SK-N-SH treated with all-trans-retinoic acid at 6 μM for 48 hours (cell line): Measurements from ENCODE around the gene GSG1L.

Experiments used
- ATAC-seq: fragments of 200-7000 bp; cut with Tn5 transposase; 3 replicates; pipeline ENCODE4 v1.9.1; 2020; ENCODE audit warnings: mild to moderate bottlenecking, moderate library complexity
- ARNTL ChIP-seq: fragments of 450-650 bp; formaldehyde crosslinking; IDR thresholded peaks from 2 replicates; pipeline ENCODE4 v1.5.0; 2020; ENCODE audit warnings: low read depth, mild to moderate bottlenecking, moderate library complexity, borderline replicate concordance
- BACH2 ChIP-seq: fragments of 250-450 bp; sonication (Bioruptor Pico); IDR thresholded peaks from 2 replicates; pipeline ENCODE4 v1.9.0; 2021; ENCODE audit warnings: mild to moderate bottlenecking, borderline replicate concordance
- CREB5 ChIP-seq: fragments of 250-450 bp; sonication (Bioruptor Pico); IDR thresholded peaks from 2 replicates; pipeline ENCODE4 v1.5.1; 2020; ENCODE audit warnings: low read depth, mild to moderate bottlenecking, moderate library complexity
- CSDC2 ChIP-seq: fragments of 250-450 bp; sonication (Bioruptor Pico); IDR thresholded peaks from 2 replicates; pipeline ENCODE4 v1.5.0; 2020; ENCODE audit warnings: mild to moderate bottlenecking, moderate library complexity
- ESRRG ChIP-seq: fragments of 250-450 bp; sonication (Bioruptor Pico); IDR thresholded peaks from 2 replicates; pipeline ENCODE4 v1.6.1; 2021; ENCODE audit warnings: mild to moderate bottlenecking
- GLIS3 ChIP-seq: fragments of 250-450 bp; sonication (Bioruptor Pico); IDR thresholded peaks from 2 replicates; pipeline ENCODE4 v1.5.0; 2020; ENCODE audit warnings: mild to moderate bottlenecking, moderate library complexity
- ISL1 ChIP-seq: fragments of 250-450 bp; sonication (Bioruptor Pico); IDR thresholded peaks from 2 replicates; pipeline ENCODE4 v2.1.2; 2022; ENCODE audit warnings: mild to moderate bottlenecking, moderate library complexity
- OSR1 ChIP-seq: fragments of 250-450 bp; sonication (Bioruptor Pico); IDR thresholded peaks from 2 replicates; pipeline ENCODE4 v1.8.0; 2022; ENCODE audit warnings: moderate library complexity, mild to moderate bottlenecking, inconsistent platforms
- PATZ1 ChIP-seq: fragments of 250-450 bp; sonication (Bioruptor Pico); IDR thresholded peaks from 2 replicates; pipeline ENCODE4 v1.8.0; 2020; ENCODE audit warnings: mild to moderate bottlenecking, moderate library complexity, borderline replicate concordance
- POU6F1 ChIP-seq: fragments of 250-450 bp; sonication (Bioruptor Pico); IDR thresholded peaks from 2 replicates; pipeline ENCODE4 v1.8.0; 2021; ENCODE audit warnings: low read depth, mild to moderate bottlenecking, moderate library complexity, borderline replicate concordance
- PPARA ChIP-seq: fragments of 250-450 bp; sonication (Bioruptor Pico); IDR thresholded peaks from 2 replicates; pipeline ENCODE4 v1.5.0; 2020; ENCODE audit warnings: mild to moderate bottlenecking, borderline replicate concordance
- RARB ChIP-seq: fragments of 250-450 bp; sonication (Bioruptor Pico); IDR thresholded peaks from 2 replicates; pipeline ENCODE4 v1.8.0; 2021; ENCODE audit warnings: mild to moderate bottlenecking, moderate library complexity
- SNAI2 ChIP-seq: fragments of 250-450 bp; sonication (Bioruptor Pico); IDR thresholded peaks from 2 replicates; pipeline ENCODE4 v1.5.0; 2020; ENCODE audit warnings: mild to moderate bottlenecking, moderate library complexity
- TCF4 ChIP-seq: fragments of 250-450 bp; sonication (Bioruptor Pico); IDR thresholded peaks from 2 replicates; pipeline ENCODE4 v1.8.0; 2021; ENCODE audit warnings: mild to moderate bottlenecking, moderate library complexity, borderline replicate concordance
- TOX ChIP-seq: fragments of 250-450 bp; sonication (Bioruptor Pico); IDR thresholded peaks from 2 replicates; pipeline ENCODE4 v1.8.0; 2021; ENCODE audit warnings: mild to moderate bottlenecking, moderate library complexity, borderline replicate concordance
- TSHZ2 ChIP-seq: fragments of 250-450 bp; sonication (Bioruptor Pico); IDR thresholded peaks from 2 replicates; pipeline ENCODE4 v1.5.0; 2020; ENCODE audit warnings: mild to moderate bottlenecking, moderate library complexity
- ZC3H10 ChIP-seq: fragments of 250-450 bp; sonication (Bioruptor Pico); IDR thresholded peaks from 2 replicates; pipeline ENCODE4 v1.5.1; 2021; ENCODE audit warnings: mild to moderate bottlenecking, moderate library complexity
- ZFP3 ChIP-seq: fragments of 250-450 bp; sonication (Bioruptor Pico); IDR thresholded peaks from 2 replicates; pipeline ENCODE4 v1.5.0; 2020; ENCODE audit warnings: mild to moderate bottlenecking, moderate library complexity
- ZFP30 ChIP-seq: fragments of 450-650 bp; formaldehyde crosslinking; IDR thresholded peaks from 2 replicates; pipeline ENCODE4 v1.5.0; 2022; ENCODE audit warnings: mild to moderate bottlenecking, moderate library complexity
- ZNF565 ChIP-seq: fragments of 450-650 bp; formaldehyde crosslinking; conservative IDR thresholded peaks from 2 replicates; pipeline ENCODE4 v1.5.0; 2020; ENCODE audit warnings: low read depth, mild to moderate bottlenecking, moderate library complexity
- ZNF70 ChIP-seq: fragments of 450-650 bp; formaldehyde crosslinking; IDR thresholded peaks from 2 replicates; pipeline ENCODE4 v1.5.0; 2020; ENCODE audit warnings: mild to moderate bottlenecking, moderate library complexity
- ZNF8 ChIP-seq: fragments of 450-650 bp; formaldehyde crosslinking; IDR thresholded peaks from 2 replicates; pipeline ENCODE4 v1.5.0; 2020; ENCODE audit warnings: mild to moderate bottlenecking, moderate library complexity

The GSG1L gene

GRCh38 chr16:27748868-27749546 is 314.5 kb downstream of the GSG1L start:
- peak; percentile 79 for ATAC-seq
- TF ChIP-seq RARB (CRISPR knock-in tag): no peak
- TF ChIP-seq ISL1: no peak
- no peak for TF ChIP-seq GLIS3
- TF ChIP-seq ARNTL (CRISPR knock-in tag): no peak
- no peak for TF ChIP-seq ESRRG
- no peak for TF ChIP-seq TCF4
- no peak for TF ChIP-seq CREB5
- no peak for TF ChIP-seq BACH2 (CRISPR knock-in tag)
- TF ChIP-seq TSHZ2: no peak
- no peak for TF ChIP-seq OSR1
- no peak for TF ChIP-seq POU6F1 (CRISPR knock-in tag)

- TF ChIP-seq ZNF70 (CRISPR knock-in tag): no peak
- TF ChIP-seq, all 23 proteins: peak for 0
These were observed 315.6 kb downstream of the GSG1L start for GRCh38 chr16:27747946-27748345.

GRCh38 chr16:27746076-27746855 is 317.2 kb downstream of the GSG1L start:
- TF ChIP-seq BACH2 (CRISPR knock-in tag) (no peak), SNAI2 (no peak), POU6F1 (CRISPR knock-in tag) (no peak), CREB5 (no peak), ZFP30 (CRISPR knock-in tag) (no peak), CSDC2 (CRISPR knock-in tag) (no peak), TSHZ2 (no peak), OSR1 (no peak), RARB (CRISPR knock-in tag) (no peak), ZNF8 (no peak), PATZ1 (no peak), ZNF565 (CRISPR knock-in tag) (no peak), ZFP3 (CRISPR knock-in tag) (no peak), TOX (CRISPR knock-in tag) (no peak), ZNF70 (CRISPR knock-in tag) (no peak), PPARA (CRISPR knock-in tag) (no peak), TCF4 (no peak), ARNTL (CRISPR knock-in tag) (no peak), ZC3H10 (CRISPR knock-in tag) (no peak), GLIS3 (no peak)
- ATAC-seq: no peak

More at GRCh38 chr16:27747946-27748345, 315.6 kb downstream of the GSG1L start:
- no peak for ATAC-seq
